A549 (cell line): ENCODE measurements around the gene NLRP10.

Source experiments
- BHLHE40 ChIP-seq: IDR thresholded peaks from 2 replicates; pipeline ENCODE4 v1.6.1; 2012; ENCODE audit warnings: low read depth, low read length, inconsistent platforms
- FOXS1 ChIP-seq: fragments of 250-450 bp; sonication (Bioruptor Pico); IDR thresholded peaks from 2 replicates; pipeline ENCODE4 v1.5.0; 2020; ENCODE audit warnings: mild to moderate bottlenecking, moderate library complexity
- HOXA7 ChIP-seq: fragments of 250-450 bp; sonication (Bioruptor Pico); IDR thresholded peaks from 2 replicates; pipeline ENCODE4 v1.5.0; 2020; ENCODE audit warnings: mild to moderate bottlenecking, moderate library complexity
- NFE2L2 ChIP-seq: fragments of 150-350 bp; conservative IDR thresholded peaks from 2 replicates; pipeline ENCODE4 v1.6.1; 2014; ENCODE audit warnings: low read length
- PHF8 ChIP-seq: fragments of 200-600 bp; sonication (generic); IDR thresholded peaks from 2 replicates; pipeline ENCODE4 v1.6.1; 2016; ENCODE audit warnings: low read depth, mild to moderate bottlenecking, antibody characterized with exemption, moderate library complexity, borderline replicate concordance
- POLR2A ChIP-seq: IDR thresholded peaks from 2 replicates; pipeline ENCODE4 v1.6.1; 2012; ENCODE audit warnings: mild to moderate bottlenecking, low read length
- RAD21 ChIP-seq, 2 experiments: fragments of >200 bp in 1 of 2; sonication (Bioruptor Twin) in 1 of 2; formaldehyde crosslinking in 1 of 2; IDR thresholded peaks in 1 of 2; conservative IDR thresholded peaks in 1 of 2; 2 replicates in 1 of 2; 3 replicates in 1 of 2; pipeline ENCODE4 v1.6.1; 2012 to 2018; ENCODE audit warnings: inconsistent platforms in 1 of 2
- RNF2 ChIP-seq: fragments of 200-600 bp; sonication (generic); IDR thresholded peaks from 2 replicates; pipeline ENCODE4 v1.6.1; 2016; ENCODE audit warnings: low read depth, mild to moderate bottlenecking, antibody characterized with exemption, moderate library complexity, borderline replicate concordance
- SMC3 ChIP-seq: fragments of >200 bp; sonication (Bioruptor Twin); formaldehyde crosslinking; IDR thresholded peaks from 3 replicates; pipeline ENCODE4 v1.6.1; 2018; ENCODE audit warnings: inconsistent platforms
- ZFP36 ChIP-seq: fragments of 450-650 bp; IDR thresholded peaks from 2 replicates; pipeline ENCODE4 v1.6.1; 2014; ENCODE audit warnings: borderline replicate concordance; ENCODE audit not compliant: partially characterized antibody
- TF ChIP-seq, protein P1 (sequence below): fragments of >200 bp; sonication (Bioruptor Twin); formaldehyde crosslinking; IDR thresholded peaks from 3 replicates; pipeline ENCODE4 v1.5.1; 2016

DNA sequence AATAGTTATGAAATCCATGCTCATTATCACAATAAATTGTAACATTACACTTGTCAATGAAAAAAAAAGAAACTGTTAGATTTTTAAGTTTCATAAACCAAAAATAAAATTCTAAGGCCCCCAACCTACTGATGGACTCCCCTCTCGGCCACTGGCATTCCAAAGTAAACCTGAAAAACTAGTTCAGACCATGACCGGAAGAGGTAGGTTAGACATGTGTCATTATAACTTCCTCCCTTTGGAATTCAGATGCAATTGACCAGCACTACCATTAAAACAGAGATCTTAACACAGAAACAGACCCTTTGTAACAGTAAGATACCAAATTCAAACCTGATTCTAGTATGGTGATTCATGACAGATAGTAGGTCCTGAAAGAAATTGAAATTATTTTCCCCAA, 47.1 kb downstream of the NLRP10 start:
- TF ChIP-seq, protein P1, sequence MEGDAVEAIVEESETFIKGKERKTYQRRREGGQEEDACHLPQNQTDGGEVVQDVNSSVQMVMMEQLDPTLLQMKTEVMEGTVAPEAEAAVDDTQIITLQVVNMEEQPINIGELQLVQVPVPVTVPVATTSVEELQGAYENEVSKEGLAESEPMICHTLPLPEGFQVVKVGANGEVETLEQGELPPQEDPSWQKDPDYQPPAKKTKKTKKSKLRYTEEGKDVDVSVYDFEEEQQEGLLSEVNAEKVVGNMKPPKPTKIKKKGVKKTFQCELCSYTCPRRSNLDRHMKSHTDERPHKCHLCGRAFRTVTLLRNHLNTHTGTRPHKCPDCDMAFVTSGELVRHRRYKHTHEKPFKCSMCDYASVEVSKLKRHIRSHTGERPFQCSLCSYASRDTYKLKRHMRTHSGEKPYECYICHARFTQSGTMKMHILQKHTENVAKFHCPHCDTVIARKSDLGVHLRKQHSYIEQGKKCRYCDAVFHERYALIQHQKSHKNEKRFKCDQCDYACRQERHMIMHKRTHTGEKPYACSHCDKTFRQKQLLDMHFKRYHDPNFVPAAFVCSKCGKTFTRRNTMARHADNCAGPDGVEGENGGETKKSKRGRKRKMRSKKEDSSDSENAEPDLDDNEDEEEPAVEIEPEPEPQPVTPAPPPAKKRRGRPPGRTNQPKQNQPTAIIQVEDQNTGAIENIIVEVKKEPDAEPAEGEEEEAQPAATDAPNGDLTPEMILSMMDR = no peak
- TF ChIP-seq RAD21 (conservative IDR thresholded peaks at IDR 0.05 in 1 of 2, IDR thresholded peaks at IDR 0.05 in 1 of 2) (no peak), BHLHE40 (no peak), POLR2A (no peak), ZFP36 (no peak), RNF2 (no peak), SMC3 (no peak), HOXA7 (CRISPR knock-in tag) (no peak), PHF8 (no peak), FOXS1 (no peak), NFE2L2 (no peak)
